Activated CD4-positive, alpha-beta T cell treated with anti-CD3 and anti-CD28 coated beads, Interleukin-2, amount 50 U/mL, for 4 hours (primary cell): ENCODE measurements around the gene SLC15A4.
"Not testable (repeated sequence)": the region's sequence is repeated elsewhere in the genome, so short reads cannot be mapped to it uniquely, and the experiment has no call there.

Experiments
- DNase-seq, 2 experiments: peaks; one replicate each; pipeline ENCODE4 v3.0.0-alpha.2; 2020

SLC15A4 gene

GRCh38 chr12:128813392-128813791, 10.4 kb downstream of the SLC15A4 start:
- no peak for DNase-seq

DNA sequence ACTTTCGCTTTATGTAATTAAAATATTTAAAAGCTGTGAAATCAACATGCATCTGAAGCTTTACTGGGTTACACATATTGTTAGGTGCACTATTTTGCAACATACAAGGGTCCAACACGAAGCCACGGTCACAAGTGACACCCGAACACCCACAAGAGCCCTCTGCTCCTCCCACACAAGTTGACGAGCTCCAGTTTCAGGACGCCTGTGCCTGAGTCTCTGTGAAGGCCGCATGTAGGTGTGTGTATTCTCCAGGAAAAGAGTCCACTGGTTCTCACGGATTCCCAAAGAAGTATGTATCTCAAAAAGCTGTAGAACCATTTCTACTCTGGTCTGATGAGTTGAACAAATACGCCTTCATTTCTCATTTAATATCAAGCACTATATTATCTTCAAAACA, 12.0 kb downstream of the SLC15A4 start:
- DNase-seq = no peak

- no peak for DNase-seq
These were observed 13.3 kb downstream of the SLC15A4 start for GRCh38 chr12:128810182-128811127.

GRCh38 chr12:128808651-128809050, 15.1 kb downstream of the SLC15A4 start:
- no peak for DNase-seq

- no peak for DNase-seq
These were observed 16.5 kb downstream of the SLC15A4 start for GRCh38 chr12:128807161-128807724.

DNA sequence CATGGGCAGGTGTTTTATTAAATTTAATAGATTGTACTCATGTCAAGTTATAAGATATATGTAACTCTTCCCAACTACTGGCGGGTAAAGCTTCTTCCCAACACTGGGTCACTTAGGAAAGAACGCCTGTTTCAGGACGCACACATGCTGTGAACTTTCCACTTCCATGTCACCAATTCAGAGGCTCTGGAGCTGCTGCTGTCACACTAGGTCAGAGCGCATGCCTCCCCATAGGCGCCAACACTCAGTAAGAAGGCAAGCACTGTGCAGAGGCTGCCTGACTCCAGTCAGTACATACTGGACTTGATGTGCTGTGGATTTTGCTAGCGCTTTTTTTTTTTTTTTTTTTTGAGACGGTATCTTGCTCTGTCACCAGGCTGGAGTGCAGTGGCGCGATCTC, 17.2 kb downstream of the SLC15A4 start:
- DNase-seq = no peak

DNA sequence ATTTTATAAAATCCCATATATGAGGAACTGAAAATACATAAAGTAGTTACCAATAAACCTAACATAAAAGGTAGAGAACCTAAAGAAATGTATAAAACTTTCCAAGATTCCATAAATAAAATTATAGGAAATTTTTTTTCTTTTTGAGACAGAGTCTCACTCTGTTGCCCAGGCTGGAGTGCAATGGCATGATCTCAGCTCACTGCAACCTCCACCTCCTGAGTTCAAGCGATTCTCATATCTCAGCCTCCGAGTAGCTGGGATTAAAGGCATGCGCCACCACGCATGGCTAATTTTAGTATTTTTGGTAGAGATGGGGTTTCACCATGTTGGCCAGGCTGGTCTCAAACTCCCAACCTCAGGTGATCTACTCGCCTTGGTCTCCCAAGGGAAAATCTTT, 18.4 kb downstream of the SLC15A4 start:
- not testable (repeated sequence) for DNase-seq

DNA sequence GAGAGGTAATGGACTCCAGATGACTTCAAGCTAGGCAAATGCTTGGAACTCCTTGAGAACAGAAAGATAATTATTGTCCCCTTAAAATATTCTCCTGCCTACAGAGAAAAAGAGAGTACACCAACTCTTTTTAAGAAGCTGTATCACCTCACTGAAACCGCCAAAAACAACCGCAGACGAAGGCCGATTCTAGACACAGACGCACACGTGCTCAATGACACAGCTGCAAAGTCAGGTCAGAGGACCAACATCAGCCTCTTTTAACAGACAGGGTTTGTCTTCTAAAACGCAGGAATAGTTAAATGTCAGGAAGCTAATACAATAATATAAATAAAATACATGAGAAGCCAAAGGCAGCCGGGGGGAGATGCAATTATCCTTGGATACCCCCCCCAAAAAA, 19.0 kb downstream of the SLC15A4 start:
- DNase-seq = no peak

DNA sequence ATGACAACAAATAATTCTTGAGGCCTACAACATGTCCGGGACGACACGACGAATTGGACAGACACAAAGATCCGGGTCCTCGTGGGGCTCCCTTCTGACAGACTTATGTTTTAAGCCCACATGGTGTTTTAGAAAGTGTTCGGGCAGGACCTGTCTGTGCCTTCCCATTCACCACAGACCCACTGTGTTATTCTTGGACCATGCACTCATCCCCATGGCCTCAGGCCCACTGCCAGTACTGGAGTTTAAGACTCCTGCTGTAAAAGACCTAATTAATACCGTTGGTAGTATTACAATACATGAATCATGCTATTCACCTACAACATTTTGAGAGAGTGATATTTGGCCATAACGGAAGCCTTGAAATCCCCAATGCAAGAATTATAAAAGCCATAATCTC, 20.0 kb downstream of the SLC15A4 start:
- DNase-seq = no peak

GRCh38 chr12:128802756-128803155, 21.0 kb downstream of the SLC15A4 start:
- DNase-seq = no peak

DNA sequence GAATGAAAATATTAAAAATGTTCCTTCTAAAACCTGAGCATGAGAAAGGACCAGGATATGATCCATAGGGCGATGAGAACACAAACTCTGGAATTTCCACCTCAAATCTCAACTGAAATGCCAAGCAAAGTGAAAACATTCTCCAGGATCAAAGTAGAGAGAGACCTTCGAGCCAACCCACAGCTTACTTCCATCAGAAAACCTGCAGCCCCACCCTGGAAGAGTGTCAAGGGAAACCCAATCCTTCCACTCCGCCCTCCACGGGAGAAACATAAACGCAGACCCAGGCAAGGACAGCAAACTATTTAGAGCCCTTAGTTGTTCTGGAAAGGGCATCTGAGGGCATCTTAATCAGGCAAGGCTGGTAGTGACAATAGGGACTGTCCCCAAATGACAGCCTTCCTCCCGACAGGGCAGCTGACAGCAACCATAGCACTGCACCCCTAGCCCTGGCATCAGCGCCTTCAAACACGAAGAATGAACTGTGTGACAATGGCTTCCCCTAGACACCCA, 21.8 kb downstream of the SLC15A4 start:
- DNase-seq = no peak

- DNase-seq = no peak
These were observed 23.2 kb downstream of the SLC15A4 start for GRCh38 chr12:128800606-128801005.

DNA sequence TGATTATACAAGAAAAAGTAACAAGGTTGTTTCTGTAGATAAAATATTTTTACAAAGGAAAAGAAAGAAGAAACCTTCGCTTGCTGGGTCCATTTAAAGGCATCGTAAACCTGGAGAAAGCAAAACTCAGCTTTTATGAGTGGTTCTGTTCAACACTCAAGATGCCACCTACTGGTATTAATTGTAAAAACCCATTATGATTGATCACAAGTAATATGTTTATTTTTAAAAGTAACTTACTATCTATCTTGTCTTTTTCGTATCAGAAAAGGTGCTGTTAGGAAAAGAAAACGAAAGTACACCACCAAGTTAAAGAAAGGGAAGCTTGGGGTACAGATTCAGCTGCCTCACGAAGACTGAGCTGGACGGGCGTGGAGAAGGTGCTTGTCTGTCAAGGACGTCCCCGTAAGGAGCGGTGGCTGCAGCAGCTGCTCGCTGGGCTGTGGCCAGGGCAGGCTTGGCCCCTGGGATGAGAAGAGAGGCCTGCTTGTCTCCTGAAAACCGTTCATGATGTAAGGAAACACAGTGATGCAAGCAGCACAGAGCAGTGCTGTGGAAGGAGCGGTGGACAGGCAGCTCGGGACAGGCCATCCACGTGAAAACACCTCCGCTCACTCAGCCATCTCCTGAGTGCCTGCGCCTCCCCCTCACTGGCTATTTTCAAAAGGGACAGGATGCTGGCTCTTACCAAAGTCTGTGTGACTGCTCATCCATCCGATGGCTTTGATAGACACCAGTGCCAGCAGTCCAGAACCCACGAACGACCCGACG, 25.0 kb downstream of the SLC15A4 start:
- no peak for DNase-seq

GRCh38 chr12:128797119-128798118, 26.3 kb downstream of the SLC15A4 start:
- DNase-seq = no peak

DNA sequence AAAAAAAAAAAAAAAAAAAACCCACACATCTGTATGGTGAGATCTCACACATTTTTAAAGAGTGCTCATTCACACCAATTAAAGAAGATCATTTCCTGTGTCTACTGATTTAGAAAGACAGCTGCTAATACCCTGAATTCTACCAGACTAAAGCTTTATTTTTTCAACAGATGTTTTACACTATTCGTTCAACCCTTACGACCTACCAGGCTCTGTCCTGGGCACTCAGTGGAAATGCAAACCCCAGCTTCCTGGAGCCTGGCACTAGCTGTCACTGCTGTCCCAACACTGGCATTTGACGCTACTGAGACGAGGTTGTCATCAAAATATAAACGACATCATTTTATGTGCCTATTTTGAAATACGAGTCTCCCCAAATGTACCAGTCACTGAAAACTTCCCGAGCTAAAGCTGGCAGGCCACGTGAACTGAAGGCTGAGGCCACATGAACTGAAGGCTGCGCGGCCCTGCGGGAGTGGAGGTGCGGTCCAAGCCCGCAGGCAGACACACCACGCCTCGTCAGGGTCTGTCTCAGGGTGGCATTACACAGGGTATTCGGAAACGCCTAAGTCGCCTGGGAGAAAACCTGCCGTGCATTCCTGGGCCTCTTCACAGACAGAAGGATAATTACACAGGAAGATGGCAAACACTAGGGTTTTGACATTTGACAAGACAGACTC, 27.2 kb downstream of the SLC15A4 start:
- DNase-seq = no peak

DNA sequence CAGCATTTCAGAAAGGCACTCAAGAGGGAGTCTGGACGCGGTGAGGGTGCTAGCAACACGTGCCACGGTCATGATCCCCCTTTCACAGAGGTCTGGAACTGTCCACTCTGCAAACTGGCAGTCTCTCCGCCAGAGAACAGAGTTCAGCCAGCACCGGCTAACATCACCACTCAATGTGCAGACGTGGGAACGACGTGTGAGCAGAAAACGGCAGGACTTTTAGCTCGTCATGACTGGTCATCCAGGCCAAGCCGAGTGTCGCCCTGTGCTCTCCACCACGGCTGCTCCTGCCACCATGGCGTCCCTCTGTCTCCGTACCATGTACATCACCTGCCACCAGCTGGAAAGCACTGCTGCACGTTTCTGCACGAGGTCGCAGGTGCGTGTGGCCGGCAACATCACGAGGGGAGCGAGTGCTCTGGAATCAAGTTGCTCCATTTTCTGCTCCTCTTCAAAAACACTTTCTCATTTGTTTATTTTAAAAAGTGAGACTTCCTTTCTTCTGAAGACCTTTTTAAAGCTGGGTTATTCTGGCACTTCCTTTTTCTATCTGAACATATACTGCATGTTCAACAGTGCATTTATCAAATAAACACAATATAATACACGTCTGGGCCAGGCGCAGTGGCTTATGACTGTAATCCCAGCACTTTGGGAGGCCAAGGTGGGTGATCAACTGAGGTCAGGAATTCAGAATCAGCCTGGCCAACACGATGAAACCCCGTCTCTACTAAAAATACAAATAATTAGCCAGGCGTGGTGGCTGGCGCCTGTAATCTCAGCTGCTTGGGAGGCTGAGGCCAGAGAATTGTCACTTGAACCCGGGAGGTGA, 28.0 kb downstream of the SLC15A4 start:
- no peak for DNase-seq

DNA sequence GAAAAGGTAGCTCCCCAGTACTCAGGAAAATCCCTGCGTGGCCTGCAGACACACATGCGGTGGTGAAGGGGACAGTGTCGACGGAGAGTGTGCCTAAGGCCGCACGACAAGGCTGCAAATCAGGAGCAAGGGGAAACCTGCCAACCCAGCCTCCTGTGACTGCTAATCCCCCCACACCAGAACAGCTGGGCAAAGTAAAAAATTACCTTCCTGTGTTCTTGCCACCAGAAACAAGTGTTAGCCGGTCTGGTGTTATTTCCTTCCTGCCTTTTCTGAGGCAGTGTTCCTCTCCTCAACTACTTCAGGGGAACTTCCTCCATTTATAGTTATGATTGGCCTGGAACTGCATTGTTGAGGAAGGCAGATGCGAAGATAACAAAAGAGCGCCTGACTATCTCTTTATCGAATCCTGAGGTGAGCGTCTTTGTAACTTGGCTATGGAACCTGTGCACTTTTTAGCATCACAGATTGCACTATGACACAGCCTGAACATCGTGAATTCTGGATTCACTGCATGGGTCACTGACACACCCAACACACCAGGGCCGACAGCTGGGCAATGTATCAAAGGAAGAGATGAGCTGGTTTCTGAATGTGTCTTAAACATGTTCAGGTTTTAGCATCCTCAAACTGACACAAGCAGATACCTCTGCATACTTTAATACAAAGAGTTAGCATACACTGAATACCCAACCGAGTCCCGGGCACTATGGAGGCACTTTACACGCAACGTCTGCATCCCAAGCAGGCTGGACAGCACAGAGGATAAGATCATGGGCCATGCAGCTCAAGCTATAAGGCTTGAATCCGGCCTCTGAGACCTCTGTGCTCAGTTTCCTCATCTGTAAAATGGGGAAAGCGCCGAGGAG, 28.9 kb downstream of the SLC15A4 start:
- DNase-seq = no peak

GRCh38 chr12:128793701-128794100, 30.1 kb downstream of the SLC15A4 start:
- DNase-seq = no peak

GRCh38 chr12:128792881-128793280, 30.9 kb downstream of the SLC15A4 start:
- DNase-seq = no peak

DNA sequence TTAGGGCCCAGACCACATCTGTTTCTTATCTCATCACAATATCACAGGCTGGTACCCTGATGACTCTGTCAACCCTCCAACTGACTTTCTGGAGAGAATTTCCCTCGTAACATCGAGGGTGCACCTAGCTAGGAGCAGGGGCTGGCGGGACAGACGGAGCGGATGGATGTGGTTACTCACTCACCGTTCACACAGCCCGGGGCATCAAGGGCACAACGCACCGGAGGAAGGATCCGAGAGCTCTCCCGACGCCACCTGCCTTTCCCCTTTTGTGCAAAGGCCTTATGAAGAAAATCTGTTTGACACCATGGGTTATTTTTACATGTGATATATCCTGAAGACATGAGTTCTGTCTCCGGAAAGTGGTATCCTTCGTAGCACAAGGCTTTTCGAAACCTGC, 31.4 kb downstream of the SLC15A4 start:
- no peak for DNase-seq
